ENCODE results near the gene AFDN. TPM values are rescaled to one million over a fixed set of nuclear protein-coding genes. Genes with fewer than 3 reads are reported as not detected.

The AFDN gene
- total RNA-seq, 3 donors from 2014 or later (not counting 1 experiment from before 2014, with no cell fraction given): 6.3 to 9.3 (median 7.9) TPM

GRCh38 chr6:167984876-167985604 lies 158.3 kb downstream of the AFDN start:
- no peaks in the 10 kb centered on the region for H3K27me3 ChIP-seq (ENCODE audit: control insufficient read depth, insufficient read depth, low read length)
- H3K36me3 Mint-ChIP-seq: no peaks in the 10 kb centered on the region
- H3K4me3 Mint-ChIP-seq: no peak overlapping the region
- no peaks in the 10 kb centered on the region for H3K9me3 Mint-ChIP-seq
- H3K27ac ChIP-seq (ENCODE audit: low read length): no peak overlapping the region
- H3K27ac Mint-ChIP-seq: no peak overlapping the region
- no peak overlapping the region for H3K4me3 ChIP-seq (ENCODE audit: low read length)
- H3K36me3 ChIP-seq (ENCODE audit: control insufficient read depth, insufficient read depth, low read length): no peaks in the 10 kb centered on the region
- H3K4me1 Mint-ChIP-seq: no peaks in the 10 kb centered on the region
- TF ChIP-seq, protein P1, sequence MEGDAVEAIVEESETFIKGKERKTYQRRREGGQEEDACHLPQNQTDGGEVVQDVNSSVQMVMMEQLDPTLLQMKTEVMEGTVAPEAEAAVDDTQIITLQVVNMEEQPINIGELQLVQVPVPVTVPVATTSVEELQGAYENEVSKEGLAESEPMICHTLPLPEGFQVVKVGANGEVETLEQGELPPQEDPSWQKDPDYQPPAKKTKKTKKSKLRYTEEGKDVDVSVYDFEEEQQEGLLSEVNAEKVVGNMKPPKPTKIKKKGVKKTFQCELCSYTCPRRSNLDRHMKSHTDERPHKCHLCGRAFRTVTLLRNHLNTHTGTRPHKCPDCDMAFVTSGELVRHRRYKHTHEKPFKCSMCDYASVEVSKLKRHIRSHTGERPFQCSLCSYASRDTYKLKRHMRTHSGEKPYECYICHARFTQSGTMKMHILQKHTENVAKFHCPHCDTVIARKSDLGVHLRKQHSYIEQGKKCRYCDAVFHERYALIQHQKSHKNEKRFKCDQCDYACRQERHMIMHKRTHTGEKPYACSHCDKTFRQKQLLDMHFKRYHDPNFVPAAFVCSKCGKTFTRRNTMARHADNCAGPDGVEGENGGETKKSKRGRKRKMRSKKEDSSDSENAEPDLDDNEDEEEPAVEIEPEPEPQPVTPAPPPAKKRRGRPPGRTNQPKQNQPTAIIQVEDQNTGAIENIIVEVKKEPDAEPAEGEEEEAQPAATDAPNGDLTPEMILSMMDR (IDR thresholded peaks at IDR 0.05): no peak
- WGBS (ENCODE audit: insufficient coverage): 95% methylated on average over 13 of the region's 13 CpGs
- DNase-seq: no peak
- H3K9me3 ChIP-seq (ENCODE audit: control insufficient read depth, insufficient read depth, low read length): peaks cover 7% of the 10 kb centered on the region
- H3K4me1 ChIP-seq (ENCODE audit: control insufficient read depth, insufficient read depth, low read length): no peaks in the 10 kb centered on the region
- no peaks in the 10 kb centered on the region for H3K27me3 Mint-ChIP-seq (ENCODE audit: low read depth in 2 of 2)
- ATAC-seq: no peak
- intact Hi-C loops (cut with micrococcal nuclease): no loop called here

- WGBS (ENCODE audit: insufficient coverage): 94% methylated on average over 39 of the region's 39 CpGs
- H3K27me3 Mint-ChIP-seq (ENCODE audit: low read depth in 2 of 2): no peaks in the 10 kb centered on the region
- H3K36me3 ChIP-seq (ENCODE audit: control insufficient read depth, insufficient read depth, low read length): no peaks in the 10 kb centered on the region
- H3K9me3 Mint-ChIP-seq: no peaks in the 10 kb centered on the region
- no peak for DNase-seq
- H3K27me3 ChIP-seq (ENCODE audit: control insufficient read depth, insufficient read depth, low read length): no peaks in the 10 kb centered on the region
- no peak overlapping the region for H3K4me3 Mint-ChIP-seq
- H3K36me3 Mint-ChIP-seq: no peaks in the 10 kb centered on the region
- intact Hi-C loops (cut with micrococcal nuclease): no loop called here
- TF ChIP-seq, protein P1 (IDR thresholded peaks at IDR 0.05): no peak
- no peak for ATAC-seq
- no peaks in the 10 kb centered on the region for H3K4me1 ChIP-seq (ENCODE audit: control insufficient read depth, insufficient read depth, low read length)
- no peak overlapping the region for H3K27ac ChIP-seq (ENCODE audit: low read length)
- no peaks in the 10 kb centered on the region for H3K4me1 Mint-ChIP-seq
- no peak overlapping the region for H3K27ac Mint-ChIP-seq
- no peak overlapping the region for H3K4me3 ChIP-seq (ENCODE audit: low read length)
- peaks cover 7% of the 10 kb centered on the region for H3K9me3 ChIP-seq (ENCODE audit: control insufficient read depth, insufficient read depth, low read length)
These were observed 159.3 kb downstream of the AFDN start for GRCh38 chr6:167985911-167986595.

DNA sequence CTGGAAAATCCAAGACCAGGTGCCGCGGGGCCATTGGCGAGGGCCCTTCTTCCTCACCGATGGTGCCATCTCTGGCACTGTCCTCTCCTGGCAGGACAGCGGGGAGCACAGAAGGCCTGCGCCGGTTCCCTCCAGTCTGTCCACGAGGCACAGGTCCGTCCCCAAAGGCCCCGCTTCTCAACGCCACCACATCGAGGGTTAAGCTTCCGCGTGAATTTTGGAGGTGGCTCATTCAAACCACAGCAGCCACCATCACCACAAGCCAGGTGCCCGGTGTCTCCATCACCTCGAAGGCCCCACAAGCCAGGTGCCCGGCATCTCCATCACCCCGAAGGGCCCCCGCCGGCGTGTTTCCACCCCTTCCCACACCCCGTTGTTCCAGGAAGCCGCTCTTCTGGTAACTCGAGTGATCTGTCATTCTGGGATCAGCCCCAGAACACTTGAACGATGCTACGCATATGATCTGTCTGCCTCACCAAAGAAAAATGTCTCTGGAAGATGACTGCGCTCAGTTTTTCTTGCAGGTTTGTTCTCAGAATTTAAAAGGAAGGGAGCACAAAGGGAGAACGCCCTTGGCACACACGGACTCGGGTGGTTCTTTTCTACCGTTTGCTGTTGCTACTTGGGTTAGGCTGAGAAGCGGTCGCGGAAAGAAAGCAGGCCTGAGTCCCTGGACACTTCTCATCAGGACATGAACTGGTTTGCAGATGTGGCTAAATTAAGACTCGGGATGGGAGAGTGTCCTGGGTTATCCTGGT lies 160.9 kb downstream of the AFDN start:
- no peaks in the 10 kb centered on the region for H3K4me1 ChIP-seq (ENCODE audit: control insufficient read depth, insufficient read depth, low read length)
- Mint-ChIP-seq H3K9me3 (no peaks in the 10 kb centered on the region), H3K4me3 (no peak overlapping the region), H3K4me1 (no peaks in the 10 kb centered on the region), H3K27ac (no peak overlapping the region), H3K27me3 (ENCODE audit: low read depth in 2 of 2) (no peaks in the 10 kb centered on the region), H3K36me3 (no peaks in the 10 kb centered on the region)
- no peaks in the 10 kb centered on the region for H3K36me3 ChIP-seq (ENCODE audit: control insufficient read depth, insufficient read depth, low read length)
- TF ChIP-seq, protein P1 (IDR thresholded peaks at IDR 0.05): no peak
- H3K27me3 ChIP-seq (ENCODE audit: control insufficient read depth, insufficient read depth, low read length): no peaks in the 10 kb centered on the region
- DNase-seq (no peak), ATAC-seq (no peak)
- H3K27ac ChIP-seq (ENCODE audit: low read length): no peak overlapping the region
- H3K4me3 ChIP-seq (ENCODE audit: low read length): no peak overlapping the region
- WGBS (ENCODE audit: insufficient coverage): 92% methylated on average over 35 of the region's 35 CpGs
- H3K9me3 ChIP-seq (ENCODE audit: control insufficient read depth, insufficient read depth, low read length): peaks cover 7% of the 10 kb centered on the region
- intact Hi-C loops (cut with micrococcal nuclease): no loop called here

All from natural killer cell (primary cell).